ENCODE data around the gene ZNF33B. TPM values are rescaled to one million over a fixed set of nuclear protein-coding genes. Genes with fewer than 3 reads are reported as not detected.

The ZNF33B gene
- total and polyA plus RNA-seq, 4 donors = 8.6 to 41.2 (median 18.7) TPM

- H3K27ac ChIP-seq (ENCODE audit: low read depth in 1 of 2, low read length in 1 of 2) = no peak overlapping the region
- no peak for ATAC-seq (ENCODE audit: insufficient read depth, low FRiP score)
Measured at GRCh38 chr10:42645516-42645915, 7.1 kb upstream of the ZNF33B start.

GRCh38 chr10:42645103-42645502 lies 6.7 kb upstream of the ZNF33B start:
- no peak for TF ChIP-seq CTCF (IDR thresholded peaks at IDR 0.05; ENCODE audit: control extremely low read depth, extremely low read depth)
- Histone ChIP-seq H3K4me1 (ENCODE audit: control insufficient read depth in 5 of 5, insufficient read depth in 5 of 5, low read length in 5 of 5) (peaks cover 0 to 3% (median 0%) of the 10 kb centered on the region in 5 donors), H3K9me3 (ENCODE audit: control insufficient read depth in 4 of 4, insufficient read depth in 3 of 4, low read length in 3 of 4) (no peaks in the 10 kb centered on the region), H3K36me3 (ENCODE audit: control insufficient read depth in 4 of 4, insufficient read depth in 4 of 4, low read length in 4 of 4) (no peaks in the 10 kb centered on the region), H3K9ac (ENCODE audit: insufficient read depth in 1 of 2, low read length in 2 of 2) (no peak overlapping the region), H3K27me3 (ENCODE audit: control insufficient read depth in 3 of 3, insufficient read depth in 3 of 3, low read length in 2 of 3) (peaks cover 0 to 2% (median 0%) of the 10 kb centered on the region in 3 donors), H3K27ac (ENCODE audit: low read depth in 1 of 2, low read length in 1 of 2) (no peak overlapping the region), H3K4me3 (no peak overlapping the region)
- DNase-seq = no peak
- 63 to 64% methylated on average over 4 of the region's 4 CpGs for WGBS, 2 donors
- no peak for ATAC-seq (ENCODE audit: insufficient read depth, low FRiP score)

More at GRCh38 chr10:42645516-42645915, 7.1 kb upstream of the ZNF33B start:
- TF ChIP-seq CTCF (IDR thresholded peaks at IDR 0.05; ENCODE audit: control extremely low read depth, extremely low read depth) = no peak
- Histone ChIP-seq H3K4me1 (ENCODE audit: control insufficient read depth in 5 of 5, insufficient read depth in 5 of 5, low read length in 5 of 5) (peaks cover 0 to 3% (median 0%) of the 10 kb centered on the region in 5 donors), H3K9ac (ENCODE audit: insufficient read depth in 1 of 2, low read length in 2 of 2) (no peak overlapping the region), H3K36me3 (ENCODE audit: control insufficient read depth in 4 of 4, insufficient read depth in 4 of 4, low read length in 4 of 4) (no peaks in the 10 kb centered on the region), H3K4me3 (no peak overlapping the region), H3K27me3 (ENCODE audit: control insufficient read depth in 3 of 3, insufficient read depth in 3 of 3, low read length in 2 of 3) (peaks cover 0 to 2% (median 0%) of the 10 kb centered on the region in 3 donors), H3K9me3 (ENCODE audit: control insufficient read depth in 4 of 4, insufficient read depth in 3 of 4, low read length in 3 of 4) (no peaks in the 10 kb centered on the region)
- 91 to 94% methylated on average over 12 of the region's 12 CpGs for WGBS, 2 donors
- DNase-seq = no peak

GRCh38 chr10:42640610-42641229 lies 2.4 kb upstream of the ZNF33B start:
- no peaks in the 10 kb centered on the region for H3K36me3 ChIP-seq (ENCODE audit: control insufficient read depth in 4 of 4, insufficient read depth in 4 of 4, low read length in 4 of 4)
- no peaks in the 10 kb centered on the region for H3K27me3 ChIP-seq (ENCODE audit: control insufficient read depth in 3 of 3, insufficient read depth in 3 of 3, low read length in 2 of 3)
- no peak overlapping the region for H3K27ac ChIP-seq (ENCODE audit: low read depth in 1 of 2, low read length in 1 of 2)
- WGBS, 2 donors = 75 to 86% methylated on average over 8 of the region's 8 CpGs
- H3K9me3 ChIP-seq (ENCODE audit: control insufficient read depth in 4 of 4, insufficient read depth in 3 of 4, low read length in 3 of 4) = no peaks in the 10 kb centered on the region
- no peak for TF ChIP-seq CTCF (IDR thresholded peaks at IDR 0.05; ENCODE audit: control extremely low read depth, extremely low read depth)
- H3K4me1 ChIP-seq (ENCODE audit: control insufficient read depth in 5 of 5, insufficient read depth in 5 of 5, low read length in 5 of 5) = peaks cover 0 to 11% (median 2%) of the 10 kb centered on the region in 5 donors
- ATAC-seq (ENCODE audit: insufficient read depth, low FRiP score) (no peak), DNase-seq (peak in 1 of 3 donors; percentile 8)
- H3K4me3 ChIP-seq = no peak overlapping the region
- H3K9ac ChIP-seq (ENCODE audit: insufficient read depth in 1 of 2, low read length in 2 of 2) = no peak overlapping the region

Measured in lung (tissue), 12 donors.